Glomerular visceral epithelial cell (primary cell): ENCODE data around the gene CAMK2N1.

Experiments
- DNase-seq: peaks from one replicate; pipeline ENCODE4 v3.0.0-alpha.2; 2016; ENCODE audit errors: extremely low spot score

CAMK2N1 gene

DNA sequence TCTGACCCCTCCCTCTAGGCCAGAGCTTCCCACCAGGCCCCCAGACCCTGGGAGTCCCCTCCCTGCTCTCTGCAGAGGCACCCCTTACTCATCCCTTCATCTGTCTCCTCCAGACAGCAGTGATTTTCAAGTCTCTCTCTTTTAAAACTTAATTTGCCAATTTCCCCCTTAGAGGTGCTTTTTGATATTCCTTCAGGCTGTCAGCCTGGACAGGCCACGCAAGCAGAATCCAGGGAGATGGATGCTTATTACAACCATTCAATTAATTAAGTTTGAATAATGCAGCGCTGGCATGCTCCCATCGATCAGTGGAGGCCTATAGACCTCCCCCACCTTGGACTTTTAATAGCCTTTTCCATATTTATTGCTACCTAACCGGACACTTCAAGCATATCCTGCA lies 6.2 kb downstream of the CAMK2N1 start:
- DNase-seq, result no peak

DNA sequence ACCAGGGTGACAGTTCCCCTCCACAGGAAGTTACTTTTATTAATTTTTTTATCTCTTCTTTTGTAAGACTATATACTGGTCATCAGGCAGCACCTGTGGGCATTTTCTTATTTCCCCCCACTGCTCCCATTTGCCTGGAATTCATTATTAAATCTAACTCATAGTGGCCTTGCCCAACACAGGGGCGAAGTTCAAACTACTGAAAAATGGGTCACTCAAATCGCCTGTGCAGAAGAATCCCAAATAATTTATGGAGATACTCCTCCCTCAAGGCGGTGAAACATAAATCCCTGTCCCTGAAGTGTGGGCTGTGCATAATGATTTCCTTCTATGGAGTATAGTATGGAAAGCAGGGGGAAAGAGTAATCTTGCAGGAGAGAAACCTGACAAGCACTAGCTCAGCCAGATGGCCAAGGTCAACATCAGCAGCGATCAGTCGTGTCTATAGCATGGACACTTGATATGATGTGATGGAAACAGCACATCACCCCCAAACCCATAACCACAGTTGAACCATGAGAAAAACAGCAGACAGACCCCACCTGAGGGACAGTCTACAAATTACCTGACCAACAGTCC lies 7.9 kb downstream of the CAMK2N1 start:
- DNase-seq, result no peak

DNA sequence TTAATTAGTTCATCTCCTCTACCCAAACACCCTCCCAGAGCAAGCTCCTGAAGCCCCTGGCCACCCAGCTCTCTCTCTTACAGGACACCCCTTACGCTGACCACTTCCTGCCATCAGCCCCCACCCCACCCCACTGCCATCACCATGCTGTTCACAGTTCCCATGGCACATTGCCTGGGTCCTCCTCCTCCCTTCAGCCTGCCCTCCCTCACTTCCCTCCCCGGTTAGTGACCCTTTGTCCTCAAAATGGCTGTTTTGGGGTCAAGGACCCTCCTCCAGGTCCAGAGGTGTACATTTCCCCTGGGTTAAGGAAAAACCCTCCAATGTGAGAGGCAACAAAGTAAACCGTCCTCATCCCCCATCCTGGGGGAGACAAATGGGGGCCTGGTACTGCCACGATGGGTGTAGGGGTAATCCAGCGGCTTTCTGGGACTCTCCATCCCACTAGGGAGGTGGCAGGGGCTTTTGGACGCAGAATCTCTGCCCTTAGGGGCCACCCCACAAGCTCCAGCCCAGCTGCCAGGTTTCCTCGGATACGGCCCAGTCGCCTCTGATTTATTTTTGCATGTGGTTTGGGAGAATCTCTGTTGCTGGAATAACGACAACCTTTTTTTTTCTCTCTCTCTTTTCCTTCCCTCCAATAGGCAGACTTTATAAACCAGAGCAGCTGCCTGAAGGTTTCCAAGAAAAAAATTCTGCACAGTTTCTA lies 8.5 kb downstream of the CAMK2N1 start:
- DNase-seq, result no peak

DNA sequence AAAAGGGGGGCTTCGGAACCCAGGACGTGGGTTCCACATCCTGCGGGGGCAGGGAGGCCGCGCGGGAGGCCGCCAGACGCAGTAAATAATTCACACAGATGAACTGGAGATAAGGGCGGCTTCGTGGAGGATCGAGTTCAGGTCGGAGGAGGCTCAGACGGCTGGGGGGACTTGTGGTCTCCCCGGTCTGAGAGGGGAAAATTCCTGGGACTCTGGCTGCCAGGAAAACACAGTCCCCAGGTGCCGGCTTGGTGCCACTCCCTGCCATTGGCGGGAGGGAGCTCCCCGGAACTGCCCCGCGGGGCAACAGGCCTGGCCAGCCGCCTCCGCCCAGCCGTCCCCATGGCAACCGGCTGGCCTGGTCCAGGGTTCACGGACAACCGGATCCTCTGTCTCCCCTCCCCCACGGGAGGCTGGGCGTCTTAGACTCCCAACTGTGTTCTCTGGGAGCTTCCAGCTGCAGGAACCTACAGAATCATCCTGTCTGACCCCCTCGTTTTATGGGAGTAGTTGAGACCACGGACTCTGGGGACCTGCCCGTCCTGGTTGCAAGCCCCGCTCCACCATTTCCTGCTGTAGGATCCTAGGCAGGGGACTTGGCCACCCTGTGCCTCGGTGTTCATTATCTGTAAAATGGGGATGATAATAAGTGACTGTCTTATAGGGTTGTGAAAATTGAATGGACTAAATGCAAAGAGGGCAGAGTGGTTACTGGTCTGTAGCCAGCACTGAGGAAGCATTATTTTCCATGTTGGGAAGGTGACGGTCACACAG lies 9.6 kb downstream of the CAMK2N1 start:
- peak; percentile 59 for DNase-seq

DNA sequence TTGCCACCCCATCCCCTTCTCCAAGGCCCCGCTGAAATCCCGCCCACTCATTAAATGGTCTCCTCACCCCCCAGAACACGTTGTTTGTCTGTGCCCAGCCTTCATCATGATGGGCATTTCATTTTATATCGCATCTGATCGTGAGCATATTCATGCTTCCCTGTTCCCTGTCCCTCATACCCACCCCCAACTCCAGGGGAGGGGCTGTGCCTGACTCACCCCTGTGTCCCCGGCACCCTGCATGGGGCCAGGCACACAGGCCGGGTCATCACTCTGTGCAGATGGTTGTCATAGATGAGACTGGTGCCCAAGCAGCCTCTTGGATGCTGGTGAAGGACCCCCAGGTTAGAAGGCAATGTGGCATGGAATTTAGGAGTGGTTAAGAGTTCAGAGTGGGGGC lies 11.0 kb downstream of the CAMK2N1 start:
- no peak for DNase-seq

DNA sequence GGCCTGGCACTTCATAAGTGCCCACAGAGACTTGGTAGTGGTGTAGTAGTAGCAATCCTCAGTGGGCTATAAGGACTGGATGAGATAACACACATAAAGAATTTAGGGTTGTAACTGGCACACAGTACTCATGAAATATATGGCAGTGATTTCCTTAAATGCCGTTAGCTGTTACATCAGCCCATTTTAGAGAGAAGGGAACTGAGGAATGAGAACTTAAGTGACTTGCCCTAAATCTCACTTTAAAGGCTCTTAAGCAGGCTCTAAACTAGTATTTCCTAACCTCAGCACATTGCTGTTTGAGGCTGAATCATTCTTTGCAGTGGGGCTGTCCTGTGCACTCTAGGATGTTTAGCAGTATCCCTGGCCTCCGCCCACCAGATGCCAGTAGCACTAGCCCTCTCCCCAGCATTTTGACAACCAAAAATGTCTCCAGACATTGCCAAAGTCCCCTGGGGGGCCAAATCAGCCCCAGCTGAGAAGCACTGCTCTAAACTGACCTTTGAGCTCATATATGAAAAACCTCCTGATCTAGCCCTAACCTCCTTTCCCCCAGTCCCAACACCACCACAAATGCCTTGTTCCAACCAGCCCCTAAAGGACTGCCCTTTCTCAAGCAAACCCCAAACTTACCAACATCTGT lies 11.6 kb downstream of the CAMK2N1 start:
- DNase-seq, result no peak

DNA sequence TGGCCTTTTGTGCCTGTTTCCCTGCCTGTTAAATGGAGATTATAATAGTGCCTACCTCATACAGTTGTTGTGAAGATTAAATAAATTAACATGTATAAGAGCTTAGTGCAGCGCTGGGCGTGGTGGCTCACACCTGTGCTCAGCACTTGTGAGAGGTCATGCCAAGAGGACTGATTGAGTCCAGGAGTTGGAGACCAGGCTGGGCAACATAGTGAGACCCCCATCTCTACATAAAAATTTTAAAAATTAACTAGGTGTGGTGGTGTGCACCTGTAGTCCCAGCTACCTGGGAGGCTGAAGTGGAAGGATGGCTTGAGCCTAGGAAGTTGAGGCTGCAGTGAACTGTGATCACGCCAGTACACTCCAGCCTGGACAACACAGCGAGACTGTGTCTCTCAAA lies 12.1 kb downstream of the CAMK2N1 start:
- no peak for DNase-seq

DNA sequence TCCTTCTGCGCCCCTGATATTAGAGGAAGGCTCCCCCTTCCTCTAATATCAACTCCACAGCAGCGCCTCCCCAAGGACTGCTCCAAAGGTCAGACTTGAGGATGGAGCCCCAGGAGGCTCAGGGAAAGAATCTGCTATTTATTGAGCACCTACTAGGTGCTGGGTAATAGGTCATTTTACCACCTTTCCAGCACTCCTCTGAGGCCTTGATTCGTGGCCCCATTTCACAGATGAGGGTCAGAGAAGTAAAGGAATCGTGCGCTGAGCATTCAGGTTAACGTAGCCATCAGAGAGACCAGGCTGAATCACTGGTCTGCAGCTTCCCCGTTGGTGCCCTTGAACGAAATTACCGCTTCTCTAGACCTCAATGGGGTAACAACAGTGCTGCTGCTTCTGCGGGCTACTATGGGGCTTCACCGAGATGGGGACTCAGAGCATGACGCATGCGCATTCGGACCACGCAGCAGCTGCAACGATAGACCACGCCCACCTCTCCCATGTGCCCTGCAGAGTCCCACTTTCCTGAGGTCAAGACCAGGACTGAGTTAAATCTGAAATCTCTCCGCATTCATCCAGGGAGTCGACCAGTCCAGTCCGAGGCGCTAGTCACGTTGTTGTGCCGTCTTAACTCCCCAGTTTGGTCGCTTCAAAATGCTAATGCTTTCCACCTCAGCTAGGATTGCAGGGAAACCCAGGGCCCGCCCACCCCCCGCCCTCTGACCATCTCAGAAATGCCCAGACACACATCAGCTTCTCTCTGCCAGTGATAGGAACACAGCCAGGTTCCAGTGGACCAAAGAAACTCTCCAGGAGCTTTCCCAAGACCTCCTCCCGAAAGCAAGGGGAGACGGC lies 12.9 kb downstream of the CAMK2N1 start:
- DNase-seq, result peak; percentile 50

DNA sequence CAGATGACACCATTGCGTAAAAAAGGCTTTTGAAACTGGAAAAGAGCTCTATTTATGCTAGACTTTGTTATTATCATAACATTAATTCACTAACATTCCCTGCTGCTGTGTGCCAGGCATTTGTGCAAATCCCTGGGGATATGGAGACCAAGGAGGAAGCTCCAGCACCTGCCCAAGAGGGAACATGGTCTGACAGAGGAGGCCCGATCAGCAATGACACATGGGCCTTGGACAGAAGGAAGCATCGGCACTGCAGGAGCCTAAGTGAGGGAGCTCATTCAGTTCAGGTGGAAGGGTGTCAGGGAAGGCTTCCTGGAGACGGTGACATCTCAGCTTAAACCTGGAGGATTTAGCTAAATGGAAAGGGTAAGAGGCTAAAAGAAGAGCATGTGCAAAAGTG lies 13.9 kb downstream of the CAMK2N1 start:
- no peak for DNase-seq

DNA sequence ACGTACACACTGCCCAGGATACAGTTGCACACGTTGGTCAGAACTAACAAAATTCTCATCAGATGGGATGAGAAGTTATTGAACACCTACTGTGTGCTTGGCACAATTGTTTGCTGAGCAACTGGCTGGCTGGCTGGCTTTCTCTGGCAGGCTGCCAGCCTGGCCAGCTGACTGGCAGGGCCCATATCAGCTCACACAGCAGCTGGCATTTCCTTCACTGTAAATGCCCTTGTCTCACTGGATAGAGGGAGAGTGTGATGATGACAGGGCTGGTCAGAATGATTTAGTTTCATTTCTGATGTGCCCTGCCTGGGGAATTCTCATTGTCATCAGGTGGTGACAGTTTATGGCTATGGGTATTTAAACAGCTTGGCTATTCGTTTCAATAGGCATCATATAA lies 15.8 kb downstream of the CAMK2N1 start:
- DNase-seq, result no peak

DNA sequence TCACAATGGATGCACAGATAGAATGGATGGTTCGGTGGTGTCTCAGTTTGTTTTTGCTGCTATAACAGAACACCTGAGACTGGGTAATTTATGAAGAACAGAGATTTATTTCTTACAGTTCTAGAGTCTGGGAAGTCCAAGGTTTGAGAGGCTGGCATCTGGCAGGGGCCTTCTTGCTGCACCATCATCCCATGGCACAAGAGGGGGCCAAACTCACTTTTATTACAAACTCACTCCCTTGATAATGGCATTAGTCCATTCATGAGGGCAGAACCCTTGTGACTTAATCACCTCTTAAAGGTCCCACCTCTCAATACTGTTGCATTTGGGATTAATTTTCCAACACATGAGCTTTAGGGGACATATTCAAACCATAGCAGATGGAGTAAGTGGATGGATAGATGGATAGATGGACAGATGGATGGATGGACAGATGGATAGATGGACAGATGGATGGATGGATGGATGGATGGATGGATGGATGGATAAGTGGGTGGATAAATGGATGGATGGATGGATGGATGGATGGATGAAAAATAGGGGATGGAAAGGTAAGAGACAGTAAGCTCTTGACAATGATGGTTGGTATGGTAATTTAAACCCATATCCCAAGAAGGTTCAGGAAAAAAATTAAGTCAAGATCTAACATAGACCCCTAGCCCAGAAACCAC lies 16.5 kb downstream of the CAMK2N1 start:
- peak; percentile 38 for DNase-seq

DNA sequence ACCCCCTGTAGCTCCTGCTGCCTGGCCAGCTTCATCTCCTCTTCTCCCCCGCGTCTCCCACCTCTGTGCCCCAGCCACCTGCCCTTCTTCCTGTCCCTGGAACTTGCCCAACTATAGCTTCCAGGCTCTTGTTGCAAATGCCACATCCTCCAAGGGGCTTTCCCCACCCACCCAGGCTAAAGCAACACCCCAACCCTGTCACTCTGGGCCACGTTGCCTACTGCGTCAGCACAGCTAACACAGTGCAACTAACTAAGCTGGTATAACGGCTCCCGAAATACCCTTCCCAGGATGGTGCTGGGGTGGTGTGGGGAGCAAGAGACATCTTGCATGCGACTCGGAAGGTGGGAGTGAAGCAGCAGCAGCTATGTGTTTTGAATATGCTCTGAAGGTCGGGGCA lies 19.7 kb downstream of the CAMK2N1 start:
- no peak for DNase-seq

DNA sequence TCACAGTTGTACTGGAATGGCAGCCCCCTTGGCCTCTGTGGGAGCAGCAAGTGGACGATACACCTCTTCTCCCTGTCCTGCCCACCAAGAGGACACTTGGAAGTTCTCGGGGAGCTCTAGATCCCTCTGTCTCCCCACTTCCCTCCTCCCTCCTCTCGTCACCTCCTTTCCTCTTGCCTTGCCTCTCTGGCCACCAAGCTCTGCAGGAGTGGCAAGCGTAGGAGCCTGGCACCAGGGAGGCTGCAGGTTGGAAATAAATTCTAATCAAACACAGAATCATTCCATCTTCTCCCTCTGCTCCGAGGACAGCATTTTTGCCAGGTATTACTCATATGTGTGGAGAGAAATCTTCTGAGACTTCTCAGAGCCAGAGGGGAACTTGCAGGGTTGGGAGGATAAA lies 20.8 kb downstream of the CAMK2N1 start:
- no peak for DNase-seq

DNA sequence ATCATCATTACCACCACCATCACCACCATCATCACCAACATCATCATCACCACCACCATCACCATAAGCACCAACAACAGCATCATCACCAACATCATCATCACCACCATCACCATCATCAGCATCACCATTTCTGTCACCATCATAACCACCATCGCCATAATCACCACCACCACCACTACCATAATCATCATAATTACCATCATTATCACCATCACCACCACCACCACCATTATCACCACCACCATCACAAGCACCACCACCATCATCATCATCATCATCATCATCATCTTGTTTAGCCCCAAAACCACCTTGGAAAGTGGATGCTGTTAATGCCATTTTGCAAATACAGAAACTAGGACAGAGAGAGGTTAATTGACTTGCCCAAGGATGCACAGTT lies 22.5 kb downstream of the CAMK2N1 start:
- DNase-seq, result no peak

DNA sequence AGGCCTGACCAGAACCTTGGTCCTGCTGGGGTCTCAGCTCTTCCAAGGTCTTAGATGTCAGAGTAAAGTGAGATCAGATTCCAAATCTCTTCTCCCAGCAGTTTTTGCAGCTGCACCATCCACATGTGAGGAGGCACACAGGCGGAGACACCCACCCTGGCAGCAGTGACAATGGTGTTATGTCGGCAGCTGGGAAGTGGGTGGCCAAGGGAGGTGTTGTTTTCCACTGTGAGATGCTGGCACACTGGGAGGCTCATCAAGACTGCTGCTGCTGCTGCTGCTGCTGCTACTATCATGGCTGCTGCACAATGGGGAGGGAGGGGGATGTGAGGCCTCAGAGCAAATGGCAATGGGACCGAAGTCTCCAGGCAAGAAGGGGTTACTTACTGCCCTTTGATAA lies 23.6 kb downstream of the CAMK2N1 start:
- DNase-seq, result no peak

DNA sequence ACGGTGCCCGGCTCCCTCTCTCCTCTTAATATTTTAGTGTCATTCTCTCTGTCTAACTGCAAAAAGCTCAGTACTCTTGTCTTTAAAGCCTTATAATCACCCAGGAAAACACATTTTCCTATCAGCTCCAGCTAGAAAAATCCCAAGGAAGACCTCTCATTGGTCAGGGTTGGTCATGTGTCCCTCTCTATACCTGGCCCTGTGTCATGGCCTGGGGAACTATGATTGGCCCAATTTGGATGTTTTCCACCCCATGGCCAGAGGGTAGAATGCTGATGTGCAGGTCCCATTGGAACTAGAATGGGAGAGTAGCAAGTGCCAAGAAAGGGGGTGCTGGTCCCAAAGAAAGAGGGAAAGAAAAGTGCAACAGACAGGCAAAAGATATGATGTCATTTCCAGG lies 27.3 kb downstream of the CAMK2N1 start:
- DNase-seq, result no peak

DNA sequence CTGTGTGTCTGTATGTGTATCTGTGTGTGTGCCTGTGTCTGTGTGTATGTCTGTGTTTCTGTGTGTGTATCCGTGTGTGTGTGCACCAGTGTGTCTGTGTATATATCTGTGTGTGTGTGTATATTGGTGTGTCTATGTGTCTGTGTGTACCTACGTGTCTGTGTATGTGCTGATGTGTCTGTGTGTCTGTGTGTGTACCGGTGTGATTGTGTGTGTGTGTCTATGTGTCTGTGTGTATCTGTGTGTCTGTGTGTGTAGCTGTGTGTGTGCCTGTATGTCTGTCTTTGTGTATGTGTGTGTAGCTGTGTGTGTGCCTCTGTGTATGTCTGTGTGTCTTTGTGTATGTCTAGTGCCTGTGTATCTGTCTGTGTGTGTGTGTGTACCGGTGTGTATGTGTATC lies 32.0 kb downstream of the CAMK2N1 start:
- no peak for DNase-seq

DNA sequence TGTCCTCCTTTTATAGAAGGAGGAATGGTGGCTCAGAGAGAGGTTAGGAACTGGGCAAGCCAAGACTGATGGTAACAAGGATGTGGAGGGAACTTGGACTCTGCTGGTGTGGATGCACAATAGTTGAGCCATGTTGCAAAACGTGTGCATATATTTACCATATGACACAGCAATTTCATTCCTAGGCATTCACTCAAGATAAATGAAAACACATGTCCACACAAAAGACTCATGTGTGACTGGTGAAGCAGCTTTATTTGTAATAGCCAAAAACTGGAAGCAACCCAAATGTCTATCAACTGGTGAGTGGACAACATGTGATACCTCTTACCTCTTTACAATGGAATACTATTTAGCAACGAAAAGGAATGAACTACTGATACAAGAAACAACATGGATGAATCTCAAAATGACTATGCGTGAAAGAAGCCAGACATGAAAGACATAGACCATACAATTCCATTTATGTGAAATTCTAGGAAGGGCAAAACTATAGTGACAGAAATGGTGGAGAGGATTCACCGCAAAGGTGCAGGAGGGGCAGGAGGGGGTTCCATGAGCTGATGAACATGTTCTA lies 36.2 kb downstream of the CAMK2N1 start:
- DNase-seq, result no peak

DNA sequence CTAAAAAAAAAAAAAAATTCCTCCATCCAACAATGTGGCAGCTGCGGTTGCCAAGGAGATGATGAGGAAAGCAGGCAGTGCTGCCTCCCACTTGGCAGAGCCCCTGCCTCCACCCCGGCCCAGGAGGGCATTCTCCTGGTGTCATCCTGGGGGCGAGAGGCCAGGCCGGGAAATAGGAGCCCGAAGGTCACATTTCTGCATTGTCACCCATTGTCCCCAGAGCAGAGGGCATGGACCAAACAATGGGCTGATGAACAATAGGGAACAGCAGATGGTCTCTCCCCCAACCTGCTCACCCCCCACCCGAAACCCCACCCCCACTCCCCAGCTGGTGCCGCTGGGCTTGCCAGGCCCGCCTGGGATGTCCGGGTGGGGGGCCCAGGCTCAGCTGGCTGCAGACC lies 37.3 kb downstream of the CAMK2N1 start:
- no peak for DNase-seq

DNA sequence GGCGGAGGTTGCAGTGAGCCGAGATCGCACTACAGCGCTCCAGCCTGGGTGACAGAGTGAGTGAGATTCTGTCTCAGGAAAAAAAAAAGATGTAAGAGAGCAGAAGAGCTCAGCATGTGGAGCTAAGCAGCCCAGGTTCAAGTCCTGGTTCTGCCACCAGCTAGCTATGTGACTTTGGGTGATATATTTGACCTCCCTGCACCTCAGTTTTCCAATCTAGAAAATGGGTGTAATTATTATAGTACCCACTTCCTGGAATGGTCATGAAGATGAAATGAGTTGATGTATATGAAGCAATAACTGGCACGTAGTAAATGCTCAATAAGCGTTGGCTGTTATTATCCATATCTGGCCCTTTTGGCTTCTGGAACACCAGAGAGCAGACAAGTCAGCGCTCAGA lies 38.2 kb downstream of the CAMK2N1 start:
- no peak for DNase-seq

DNA sequence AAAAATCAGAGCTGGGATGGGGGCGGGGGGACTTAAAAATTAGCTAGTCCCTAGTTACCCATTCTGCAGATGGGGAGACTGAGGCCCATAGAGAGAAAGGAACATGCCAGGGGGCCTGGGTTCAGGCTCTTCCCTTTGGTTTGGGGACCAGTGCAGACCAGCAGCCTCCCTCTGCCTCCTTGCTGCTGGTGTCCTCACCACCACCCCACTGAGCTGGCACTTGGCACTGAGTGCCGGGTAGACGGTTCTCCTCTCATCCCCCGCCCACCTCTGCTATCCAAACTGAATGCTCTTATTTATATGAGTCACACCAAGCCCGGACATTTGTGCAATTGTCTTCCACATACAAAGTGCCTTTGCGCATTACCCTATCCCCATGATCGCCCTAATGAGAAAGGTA lies 39.2 kb downstream of the CAMK2N1 start:
- DNase-seq, result no peak
